A673 (cell line): ENCODE measurements around the gene JMJD8.

ENCODE experiments used
- EZH2 ChIP-seq: fragments of 200-600 bp; sonication (generic); IDR thresholded peaks from 2 replicates; pipeline ENCODE4 v1.6.1; 2017; ENCODE audit warnings: borderline replicate concordance, low read depth, mild to moderate bottlenecking, mixed read lengths, antibody characterized with exemption, low read length; ENCODE audit not compliant: poor library complexity, severe bottlenecking
- TF ChIP-seq, protein P1 (sequence below): fragments of 300-800, 200-600 bp; sonication (generic); conservative IDR thresholded peaks from 2 replicates; pipeline ENCODE4 v1.5.1; 2017; ENCODE audit warnings: low read depth, mild to moderate bottlenecking, antibody characterized with exemption, low read length, moderate library complexity, mixed read lengths

DNA sequence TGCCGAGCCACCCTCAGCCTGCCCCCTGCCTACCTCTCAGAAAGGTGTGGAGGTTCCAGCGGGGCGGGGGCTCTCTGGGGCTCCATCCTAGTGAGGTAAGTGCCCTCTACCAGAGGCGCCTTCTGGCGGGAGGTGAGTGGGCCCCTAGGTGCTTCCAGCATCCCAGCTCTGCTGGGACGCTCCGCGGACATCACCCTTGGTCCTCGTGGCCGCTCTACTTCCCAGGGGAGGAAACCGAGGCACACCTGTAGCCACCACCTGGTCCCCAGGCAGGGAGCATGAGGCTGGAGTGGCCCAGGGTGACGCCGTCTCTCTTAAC, 41.1 kb downstream of the JMJD8 start:
- TF ChIP-seq, protein P1, sequence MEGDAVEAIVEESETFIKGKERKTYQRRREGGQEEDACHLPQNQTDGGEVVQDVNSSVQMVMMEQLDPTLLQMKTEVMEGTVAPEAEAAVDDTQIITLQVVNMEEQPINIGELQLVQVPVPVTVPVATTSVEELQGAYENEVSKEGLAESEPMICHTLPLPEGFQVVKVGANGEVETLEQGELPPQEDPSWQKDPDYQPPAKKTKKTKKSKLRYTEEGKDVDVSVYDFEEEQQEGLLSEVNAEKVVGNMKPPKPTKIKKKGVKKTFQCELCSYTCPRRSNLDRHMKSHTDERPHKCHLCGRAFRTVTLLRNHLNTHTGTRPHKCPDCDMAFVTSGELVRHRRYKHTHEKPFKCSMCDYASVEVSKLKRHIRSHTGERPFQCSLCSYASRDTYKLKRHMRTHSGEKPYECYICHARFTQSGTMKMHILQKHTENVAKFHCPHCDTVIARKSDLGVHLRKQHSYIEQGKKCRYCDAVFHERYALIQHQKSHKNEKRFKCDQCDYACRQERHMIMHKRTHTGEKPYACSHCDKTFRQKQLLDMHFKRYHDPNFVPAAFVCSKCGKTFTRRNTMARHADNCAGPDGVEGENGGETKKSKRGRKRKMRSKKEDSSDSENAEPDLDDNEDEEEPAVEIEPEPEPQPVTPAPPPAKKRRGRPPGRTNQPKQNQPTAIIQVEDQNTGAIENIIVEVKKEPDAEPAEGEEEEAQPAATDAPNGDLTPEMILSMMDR, result no peak
- TF ChIP-seq EZH2, result no peak
